ENCODE results near the gene NYAP2. TPM values are rescaled to one million over a fixed set of nuclear protein-coding genes. Genes with fewer than 3 reads are reported as not detected.

The NYAP2 gene
- total RNA-seq, 1 experiment from 2014 or later: not detected

DNA sequence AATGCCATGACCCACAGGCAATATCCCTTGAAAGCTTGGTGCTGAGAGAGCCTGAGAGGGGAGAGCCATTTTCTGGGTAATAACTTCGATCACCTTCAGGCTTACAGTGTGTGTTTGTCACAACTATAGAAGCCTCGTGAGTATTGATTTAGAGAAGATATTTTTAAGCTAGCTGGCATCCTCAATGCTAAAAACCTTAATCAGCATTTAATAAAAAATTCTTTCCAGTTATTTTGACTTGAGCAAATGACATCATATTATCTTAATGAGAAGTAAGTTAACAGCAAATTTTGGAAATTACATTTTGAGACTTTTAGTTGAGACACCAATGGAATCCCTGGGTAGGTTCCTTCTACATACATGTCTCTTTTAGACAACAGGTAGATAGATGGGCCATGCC, 283.7 kb downstream of the NYAP2 start:
- Histone ChIP-seq H3K27me3 (ENCODE audit: control insufficient read depth, insufficient read depth, low read length) (no peaks in the 10 kb centered on the region), H3K36me3 (replicated peaks; ENCODE audit: control insufficient read depth, insufficient read depth, low read length) (no peaks in the 10 kb centered on the region), H3K4me3 (ENCODE audit: insufficient read depth, low read depth, low read length) (no peak overlapping the region)
- no peak for DNase-seq

DNA sequence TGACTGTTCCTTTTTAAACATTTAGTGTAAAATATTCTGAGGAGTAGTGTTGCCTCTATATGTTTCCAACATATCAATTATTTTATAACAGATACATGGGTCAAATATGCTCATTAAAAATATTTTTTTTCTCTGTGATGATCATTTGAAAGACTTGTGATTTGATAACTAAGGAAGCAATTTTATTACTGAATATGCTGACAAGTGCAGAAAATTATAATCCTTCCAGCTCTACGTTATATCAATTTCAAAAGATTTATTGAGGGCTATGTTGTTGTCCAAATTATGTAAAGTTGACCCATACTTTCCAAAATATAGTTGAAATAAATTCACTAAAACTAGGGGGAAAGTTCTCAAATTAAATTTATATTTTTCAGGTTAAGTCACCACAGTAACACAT, 290.6 kb downstream of the NYAP2 start:
- H3K27me3 ChIP-seq (ENCODE audit: control insufficient read depth, insufficient read depth, low read length): no peaks in the 10 kb centered on the region
- no peak for DNase-seq
- H3K36me3 ChIP-seq (replicated peaks; ENCODE audit: control insufficient read depth, insufficient read depth, low read length): no peaks in the 10 kb centered on the region
- no peak overlapping the region for H3K4me3 ChIP-seq (ENCODE audit: insufficient read depth, low read depth, low read length)

DNA sequence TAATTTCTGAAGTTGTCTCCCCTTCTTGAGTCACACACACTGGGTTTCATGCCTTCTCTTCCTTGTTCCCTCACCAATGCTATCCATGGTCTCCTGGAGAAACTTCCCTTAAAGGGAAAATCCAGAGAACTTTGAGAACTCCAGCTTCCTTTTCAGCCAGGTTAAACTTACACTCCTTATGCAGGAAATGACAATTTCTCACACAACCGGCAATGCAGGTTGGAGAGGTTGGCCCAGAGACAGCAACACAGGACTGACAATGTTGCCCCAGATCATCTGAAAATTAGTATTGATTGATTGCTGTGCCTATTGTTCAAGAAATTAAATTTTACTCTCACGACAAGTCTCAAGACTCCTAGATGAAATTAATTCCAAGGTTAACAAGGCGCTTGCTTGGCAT, 292.2 kb downstream of the NYAP2 start:
- DNase-seq: no peak
- no peaks in the 10 kb centered on the region for H3K36me3 ChIP-seq (replicated peaks; ENCODE audit: control insufficient read depth, insufficient read depth, low read length)
- no peak overlapping the region for H3K4me3 ChIP-seq (ENCODE audit: insufficient read depth, low read depth, low read length)
- no peaks in the 10 kb centered on the region for H3K27me3 ChIP-seq (ENCODE audit: control insufficient read depth, insufficient read depth, low read length)

DNA sequence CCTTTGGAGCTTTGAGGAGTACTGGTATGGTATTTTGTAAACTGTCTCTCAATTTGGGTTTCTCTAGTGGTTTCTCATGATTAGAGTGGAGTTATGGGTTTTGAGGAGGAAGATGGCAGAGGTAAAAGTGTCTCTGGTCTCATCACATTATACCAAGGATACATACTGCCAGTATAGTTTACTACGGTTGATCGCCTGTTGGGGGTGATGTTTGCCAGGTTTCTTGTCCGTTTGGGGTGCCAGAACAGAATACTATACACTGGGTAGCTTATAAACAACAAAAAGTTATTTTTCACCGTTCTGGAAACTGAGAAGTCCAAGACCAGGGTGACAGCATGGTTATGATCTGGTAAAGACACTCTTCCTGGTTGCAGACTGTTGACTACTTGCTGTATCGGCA, 293.7 kb downstream of the NYAP2 start:
- DNase-seq: no peak
- no peaks in the 10 kb centered on the region for H3K27me3 ChIP-seq (ENCODE audit: control insufficient read depth, insufficient read depth, low read length)
- no peaks in the 10 kb centered on the region for H3K36me3 ChIP-seq (replicated peaks; ENCODE audit: control insufficient read depth, insufficient read depth, low read length)
- no peak overlapping the region for H3K4me3 ChIP-seq (ENCODE audit: insufficient read depth, low read depth, low read length)

DNA sequence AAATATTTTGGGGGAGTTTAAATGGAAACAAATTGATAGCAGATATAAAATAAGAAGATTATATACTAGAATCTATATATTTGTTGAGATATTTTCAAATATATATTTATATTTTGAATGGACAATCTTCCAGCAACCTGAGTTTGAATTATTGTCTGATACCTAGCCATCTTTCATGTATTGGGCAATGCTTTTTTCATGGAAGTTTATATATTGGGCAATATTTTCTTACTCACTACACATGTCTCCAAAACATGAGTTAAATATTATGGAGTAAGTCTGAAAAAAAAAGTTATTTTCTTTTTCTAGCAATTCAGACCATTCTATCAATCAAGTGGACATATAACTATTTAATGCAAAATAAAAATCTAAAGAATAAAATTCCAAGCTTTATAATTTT, 295.2 kb downstream of the NYAP2 start:
- Histone ChIP-seq H3K27me3 (ENCODE audit: control insufficient read depth, insufficient read depth, low read length) (no peaks in the 10 kb centered on the region), H3K36me3 (replicated peaks; ENCODE audit: control insufficient read depth, insufficient read depth, low read length) (no peaks in the 10 kb centered on the region), H3K4me3 (ENCODE audit: insufficient read depth, low read depth, low read length) (no peak overlapping the region)
- DNase-seq: no peak

DNA sequence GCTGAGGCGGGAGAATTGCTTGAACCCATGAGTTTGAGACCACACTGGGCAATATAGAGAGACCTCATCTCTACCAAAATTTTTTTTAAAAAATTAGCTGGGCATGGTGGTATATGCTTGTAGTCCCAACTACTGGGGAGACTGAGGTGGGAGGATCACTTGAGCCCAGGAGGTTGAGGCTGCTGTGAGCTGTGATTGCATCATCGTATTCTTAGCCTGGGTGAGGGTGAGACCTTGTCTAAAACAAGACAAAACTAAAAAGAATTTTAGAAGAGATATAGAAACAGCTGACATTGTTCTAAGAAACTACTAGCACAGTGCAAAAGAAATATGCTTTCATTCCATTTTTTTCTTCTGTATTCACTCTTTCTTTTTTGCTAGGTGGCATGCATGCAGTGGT, 298.4 kb downstream of the NYAP2 start:
- no peak for DNase-seq
- H3K4me3 ChIP-seq (ENCODE audit: insufficient read depth, low read depth, low read length): no peak overlapping the region
- H3K36me3 ChIP-seq (replicated peaks; ENCODE audit: control insufficient read depth, insufficient read depth, low read length): no peaks in the 10 kb centered on the region
- H3K27me3 ChIP-seq (ENCODE audit: control insufficient read depth, insufficient read depth, low read length): no peaks in the 10 kb centered on the region
